ENCODE data around the gene YIPF1. TPM values are rescaled to one million over a fixed set of nuclear protein-coding genes. Genes with fewer than 3 reads are reported as not detected.
A peak's percentile ranks its signal among the peaks of the same experiment; 100 is the strongest.
"Not testable (repeated sequence)": the region's sequence is repeated elsewhere in the genome, so short reads cannot be mapped to it uniquely, and the experiment has no call there.

The YIPF1 gene
- total RNA-seq, 1 donor from 2014 or later = 30.3 TPM

DNA sequence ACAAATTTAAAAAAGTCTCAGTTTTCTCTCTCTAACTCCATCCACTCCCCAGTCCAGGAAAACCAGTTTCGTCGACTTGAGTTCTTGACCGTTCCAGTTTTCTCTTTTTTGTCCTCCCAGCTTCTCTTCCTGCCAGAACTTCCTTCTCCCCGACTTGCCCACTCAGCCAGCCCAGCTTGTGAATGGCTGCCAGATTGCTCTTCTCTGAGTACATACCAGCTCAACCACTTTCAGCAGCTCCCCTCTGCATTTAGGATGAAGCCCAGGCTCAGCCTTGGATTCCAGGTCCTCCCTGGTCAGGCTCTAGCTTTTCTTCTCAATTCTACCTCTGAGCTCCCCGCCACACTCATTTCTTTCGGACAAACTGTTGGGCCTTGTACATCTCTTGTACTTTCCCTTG is 5.8 kb upstream of the YIPF1 start:
- DNase-seq (ENCODE audit: low read depth) = no peak

DNA sequence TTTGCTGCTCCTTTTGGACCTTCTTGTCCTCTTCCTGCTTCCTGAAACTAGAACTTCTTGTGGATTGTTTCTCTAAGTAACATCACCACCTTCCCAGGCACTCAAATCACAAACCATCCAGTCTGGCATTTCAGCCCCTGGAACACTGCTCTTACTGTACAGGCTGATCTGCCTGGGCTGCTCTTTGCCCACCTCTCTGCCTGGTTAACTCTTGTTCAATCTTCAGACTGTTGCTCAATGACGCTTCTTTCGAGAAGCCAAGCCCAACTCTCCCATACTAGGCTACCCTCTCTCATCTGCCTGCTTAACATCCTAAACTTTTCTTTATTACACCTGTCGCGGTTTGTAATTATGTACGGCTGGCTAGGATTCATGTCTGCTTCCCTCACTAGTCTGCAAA is 5.0 kb upstream of the YIPF1 start:
- peak; percentile 23 for DNase-seq (ENCODE audit: low read depth)

GRCh38 chr1:53893999-53894636 is 4.5 kb upstream of the YIPF1 start, which contains the start of gene DIO1:
DIO1 (plus strand) TSS chr1:53894187; CDS start chr1:53894211, 24 bp downstream.
- DNase-seq (ENCODE audit: low read depth) = no peak

GRCh38 chr1:53892911-53893310 is 3.3 kb upstream of the YIPF1 start:
- DNase-seq (ENCODE audit: low read depth) = no peak

DNA sequence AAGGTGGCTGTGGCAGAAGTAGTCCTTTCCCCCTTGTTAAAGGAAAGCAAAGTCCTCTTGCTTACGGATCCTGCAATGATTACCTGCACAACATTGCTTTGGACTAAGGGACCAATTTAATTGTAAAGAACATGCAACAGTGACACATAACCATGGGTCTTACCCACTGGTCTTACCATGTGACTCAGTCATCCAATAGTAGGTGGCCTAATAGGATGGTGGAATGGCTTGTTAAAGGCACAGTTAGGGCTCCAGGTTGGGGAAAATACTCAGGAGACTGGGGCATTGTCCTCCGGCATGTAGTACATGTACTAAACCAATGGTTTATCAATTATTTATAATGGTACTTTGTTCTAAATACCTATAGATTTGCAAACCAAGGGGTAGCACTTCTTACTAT is 2.1 kb upstream of the YIPF1 start:
- no peak for DNase-seq (ENCODE audit: low read depth)

DNA sequence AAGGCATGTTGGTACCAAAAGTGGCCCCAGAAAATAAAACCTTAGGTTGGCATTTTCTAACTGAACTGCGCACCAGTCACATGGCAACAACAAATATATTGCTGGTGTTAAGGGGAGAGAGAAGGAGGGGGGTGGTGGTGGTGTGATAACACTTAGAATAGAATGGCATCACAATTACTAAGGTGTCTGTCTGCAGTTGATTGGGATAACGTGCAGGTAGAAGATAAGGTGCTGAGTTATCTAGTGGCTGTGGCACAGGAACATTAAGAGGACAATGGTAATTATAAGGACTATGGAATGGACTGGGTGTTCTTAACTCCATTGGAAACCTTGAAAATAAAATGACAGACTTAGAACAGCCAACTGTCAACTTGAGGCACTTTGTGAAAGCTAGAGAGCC is 1.4 kb upstream of the YIPF1 start:
- no peak for DNase-seq (ENCODE audit: low read depth)

DNA sequence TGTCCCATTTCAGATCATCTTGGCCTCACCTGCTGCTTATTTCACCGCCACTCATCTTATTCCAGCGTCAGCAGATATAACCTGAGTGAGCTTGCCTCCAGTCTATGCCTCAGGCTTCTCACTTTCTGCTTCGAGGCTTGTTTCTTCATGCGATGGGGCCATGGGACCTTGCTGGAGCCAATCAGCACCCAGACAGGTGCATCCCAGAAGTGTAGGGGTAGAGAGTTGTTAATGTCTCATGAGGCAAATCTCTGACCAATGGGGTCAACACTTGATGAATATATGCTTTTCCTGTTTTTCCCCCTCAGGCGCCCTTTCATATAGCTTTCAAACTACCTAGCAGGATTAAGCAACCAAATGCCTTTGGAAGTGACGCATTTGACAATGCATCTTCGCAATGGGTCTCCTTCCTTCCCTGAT is 935 bp upstream of the YIPF1 start:
- no peak for DNase-seq (ENCODE audit: low read depth)

DNA sequence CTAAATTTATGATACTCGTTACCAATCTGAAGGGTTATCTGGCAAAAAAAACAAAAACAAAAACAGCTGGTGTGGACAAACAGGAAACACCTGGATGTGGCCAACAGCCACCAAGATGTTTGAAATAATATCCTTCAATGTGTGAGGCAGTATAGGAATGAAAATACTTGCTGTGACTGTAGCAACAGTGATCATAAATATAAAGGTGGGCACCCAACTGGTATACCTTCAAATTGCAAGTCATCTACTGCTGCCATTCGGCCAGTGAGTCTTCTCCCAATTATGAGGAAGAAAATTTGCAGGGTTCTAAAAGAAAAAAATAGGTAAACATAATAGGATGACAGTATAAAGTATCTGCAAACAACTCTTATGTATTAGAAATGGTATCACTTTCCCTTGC is 916 bp downstream of the YIPF1 start:
- DNase-seq (ENCODE audit: low read depth) = no peak

- not testable (repeated sequence) for DNase-seq (ENCODE audit: low read depth)
Measured at GRCh38 chr1:53883600-53883999, 6.0 kb downstream of the YIPF1 start.

- DNase-seq (ENCODE audit: low read depth) = not testable (repeated sequence)
Measured at GRCh38 chr1:53881853-53882252, 7.7 kb downstream of the YIPF1 start.

- DNase-seq (ENCODE audit: low read depth) = peak; percentile 82
Measured at GRCh38 chr1:53878492-53879105, 11.0 kb downstream of the YIPF1 start.

- not testable (repeated sequence) for DNase-seq (ENCODE audit: low read depth)
Measured at GRCh38 chr1:53875150-53875549, 14.4 kb downstream of the YIPF1 start.

DNA sequence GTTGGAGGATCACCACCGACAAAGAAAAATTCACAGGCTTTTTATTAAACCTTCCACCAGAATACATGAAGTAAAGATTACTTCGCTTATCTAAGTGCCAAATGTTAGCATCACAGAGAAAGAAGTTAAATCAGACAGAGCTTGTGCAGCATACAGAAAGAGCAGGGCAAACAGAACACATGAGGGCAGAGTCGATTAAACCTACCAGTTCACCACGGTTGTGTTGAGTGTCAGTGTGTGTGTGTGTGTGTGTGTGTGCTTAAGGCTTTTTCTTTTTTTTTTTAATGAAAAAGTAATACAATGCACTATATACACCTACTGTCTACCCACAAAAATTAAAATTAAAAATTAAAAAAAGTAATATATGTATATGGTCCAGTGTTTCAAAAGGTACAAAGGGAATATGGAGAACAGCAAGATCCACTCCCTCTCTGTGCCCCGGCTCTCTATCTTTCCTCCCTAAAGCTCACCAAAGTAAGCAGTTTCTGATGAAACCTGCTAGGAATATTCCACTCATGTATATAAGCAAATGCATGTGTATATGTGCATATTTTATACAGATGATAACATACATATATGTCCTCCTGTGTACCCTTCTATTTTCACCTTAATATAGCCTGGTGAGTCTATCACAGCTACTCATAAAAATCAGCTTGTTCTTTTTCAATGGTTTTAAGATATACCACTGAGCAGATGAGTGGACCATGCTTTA is 17.7 kb downstream of the YIPF1 start:
- no peak for DNase-seq (ENCODE audit: low read depth)

DNA sequence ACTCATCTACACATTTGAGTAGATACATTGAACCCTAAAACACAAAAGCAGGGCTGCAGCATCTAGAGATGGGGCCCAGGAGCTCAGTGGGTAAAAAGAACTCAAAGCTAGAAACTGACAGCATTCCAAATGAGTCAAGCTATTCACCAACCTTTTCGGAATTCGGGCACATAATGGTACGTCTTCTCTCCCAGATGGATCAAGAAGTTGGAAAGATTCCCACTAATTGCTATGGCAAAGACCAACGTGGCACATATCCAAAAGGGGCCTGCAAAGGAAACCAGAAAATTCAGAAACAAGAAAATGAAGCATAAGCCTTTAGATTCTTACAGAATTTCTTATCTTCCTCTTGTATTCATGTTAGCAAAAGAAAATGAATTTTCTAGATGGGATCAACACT is 18.4 kb downstream of the YIPF1 start:
- no peak for DNase-seq (ENCODE audit: low read depth)

DNA sequence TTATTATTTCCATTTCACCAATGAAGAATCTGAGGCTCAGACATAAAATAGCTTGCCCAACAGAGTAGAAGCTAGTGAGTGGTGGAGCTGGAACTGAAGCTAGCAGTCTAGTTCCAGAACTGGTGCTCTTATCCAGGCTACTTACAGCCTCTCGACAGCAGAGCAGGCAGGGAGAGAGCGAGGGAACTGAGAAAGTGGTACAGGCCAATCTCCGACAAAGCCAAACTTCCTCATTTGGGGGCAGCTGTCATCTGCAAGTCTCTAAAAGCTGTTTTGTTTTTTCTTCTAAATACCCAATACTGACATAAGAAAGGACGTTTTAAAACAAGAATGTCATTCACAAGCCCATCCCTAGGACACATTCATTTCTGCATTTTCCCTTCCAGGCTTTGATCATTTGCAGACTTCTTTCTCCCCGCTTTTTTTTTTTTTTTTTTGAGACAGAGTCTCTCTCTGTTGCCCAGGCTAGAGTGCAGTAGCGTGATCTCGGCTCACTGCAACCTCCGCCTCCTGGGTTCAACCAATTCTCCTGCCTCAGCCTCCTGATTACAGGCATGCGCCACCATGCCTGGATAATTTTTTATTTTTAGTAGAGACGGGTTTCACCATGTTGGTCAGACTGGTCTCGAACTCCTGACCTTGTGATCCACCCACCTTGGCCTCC is 20.0 kb downstream of the YIPF1 start:
- no peak for DNase-seq (ENCODE audit: low read depth)

DNA sequence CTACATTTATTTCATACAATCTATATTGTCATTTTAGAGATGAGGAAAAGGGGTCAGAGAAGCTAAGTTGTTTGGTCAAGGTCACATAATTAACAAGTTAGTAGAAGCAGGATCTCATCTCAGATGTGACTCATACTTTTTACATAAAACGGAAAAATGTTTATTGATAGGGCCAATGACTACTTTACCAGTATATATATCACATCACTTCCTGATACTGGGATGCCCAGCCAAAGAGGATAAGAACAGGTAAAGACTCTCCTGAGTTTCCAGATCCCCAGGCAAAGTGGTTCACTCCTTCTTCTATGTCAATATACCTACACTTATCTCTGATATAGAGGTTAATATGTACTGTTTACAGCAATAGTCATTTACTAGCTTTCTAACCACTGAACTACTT is 21.0 kb downstream of the YIPF1 start:
- DNase-seq (ENCODE audit: low read depth) = no peak

DNA sequence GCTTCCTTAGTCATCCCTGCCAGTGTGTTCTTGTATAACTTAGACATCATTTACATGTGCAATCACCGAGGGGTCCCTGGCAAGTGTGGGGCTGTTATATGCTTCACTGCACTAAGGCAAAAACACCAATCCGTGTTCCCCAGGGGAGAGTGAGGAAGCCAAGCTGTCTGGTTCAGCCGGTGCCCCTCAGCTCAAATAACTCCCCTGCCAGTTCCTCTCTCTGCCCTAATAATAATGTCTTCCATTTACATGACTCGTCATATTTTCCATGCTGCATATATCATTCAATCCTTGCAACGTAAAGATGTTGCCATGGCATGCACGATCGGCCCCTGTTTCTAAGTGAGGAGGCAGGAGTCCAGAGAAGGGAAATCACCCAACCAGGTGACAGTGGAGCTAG is 27.1 kb downstream of the YIPF1 start:
- no peak for DNase-seq (ENCODE audit: low read depth)

DNA sequence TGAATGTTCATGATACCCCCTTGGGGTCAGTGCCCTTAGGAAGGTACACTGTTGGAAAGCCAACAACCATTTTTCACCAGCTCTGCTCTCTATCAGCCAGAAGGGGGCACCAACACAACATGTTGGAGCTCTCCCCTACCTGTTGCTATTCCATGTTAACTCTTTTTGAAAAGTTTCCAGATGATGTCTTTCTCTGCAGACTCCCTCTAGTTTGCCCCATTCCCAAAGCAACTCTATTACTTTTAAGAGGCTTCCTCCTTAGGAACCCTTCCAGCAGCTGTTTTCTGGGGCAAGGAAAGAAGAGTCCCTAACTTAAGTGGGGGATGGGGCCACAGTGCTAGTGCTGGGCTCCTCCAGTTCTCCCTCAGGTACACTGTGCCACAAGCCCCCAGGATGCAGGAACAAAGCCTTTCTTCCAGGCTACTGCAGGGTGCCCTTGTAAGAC is 28.6 kb downstream of the YIPF1 start:
- DNase-seq (ENCODE audit: low read depth) = peak; percentile 50

DNA sequence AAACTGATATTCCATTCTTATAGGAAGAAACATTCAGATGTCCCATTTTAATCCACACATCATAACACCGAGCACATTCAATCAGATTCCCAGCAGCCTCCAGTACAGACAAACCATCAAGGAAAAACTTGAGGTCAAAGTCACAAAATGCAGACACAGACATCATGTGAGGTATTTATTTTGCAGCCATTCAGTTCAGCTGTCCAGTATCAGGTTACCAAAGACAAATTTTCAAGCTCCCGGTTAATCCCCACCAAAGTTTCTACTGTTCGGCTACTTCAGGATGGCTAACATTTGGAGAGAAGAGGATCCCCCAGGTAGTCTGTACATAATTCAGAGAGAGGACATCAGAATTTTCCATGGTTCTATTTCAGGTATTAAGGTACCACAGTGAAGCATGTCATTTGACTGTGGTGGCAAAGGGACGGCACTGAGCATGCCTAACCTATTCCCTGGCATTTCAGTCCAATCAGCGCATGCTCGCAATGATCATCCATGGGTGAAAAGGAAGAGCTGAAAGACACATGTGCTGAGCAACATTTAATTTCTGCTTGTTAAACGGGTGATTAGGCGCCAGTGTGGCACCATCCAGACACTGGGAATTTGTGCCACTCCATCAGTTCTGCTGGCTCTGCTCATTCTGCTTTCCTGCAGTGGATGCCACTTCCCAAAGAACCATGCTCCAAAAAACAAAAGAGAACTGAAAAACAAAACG is 37.9 kb downstream of the YIPF1 start:
- no peak for DNase-seq (ENCODE audit: low read depth)

DNA sequence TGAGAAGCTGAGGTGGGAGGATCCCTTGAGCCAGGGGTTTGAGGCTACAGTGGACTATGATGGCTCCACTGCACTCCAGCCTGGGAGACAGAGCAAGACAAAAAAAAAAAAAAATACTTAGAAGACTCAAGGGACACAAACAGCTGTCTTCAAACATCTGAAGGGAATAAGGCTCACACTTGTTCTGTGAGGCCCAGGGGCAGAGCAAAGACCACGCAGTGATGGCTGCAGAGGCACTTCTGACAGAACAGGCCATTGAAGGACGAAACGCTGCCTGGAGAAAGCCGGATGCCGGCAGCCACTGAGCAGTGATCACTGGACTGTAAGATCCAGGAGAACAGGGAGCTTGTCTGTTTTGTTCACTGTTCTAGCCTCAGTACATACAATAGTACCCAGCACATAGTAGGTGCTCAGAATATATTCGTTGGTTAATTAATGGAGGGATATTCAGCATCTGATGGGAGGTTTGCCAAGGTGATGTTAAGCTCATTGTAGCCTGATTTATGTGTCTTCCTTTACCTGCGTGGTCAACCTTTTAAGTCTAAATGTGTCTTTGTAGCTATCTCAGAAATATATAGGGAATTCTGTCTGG is 39.4 kb downstream of the YIPF1 start:
- DNase-seq (ENCODE audit: low read depth) = no peak

- DNase-seq (ENCODE audit: low read depth) = no peak
Measured at GRCh38 chr1:53847980-53848379, 41.6 kb downstream of the YIPF1 start.
